Fibroblast of skin of right quadriceps (primary cell): Measurements from ENCODE around the gene CCR5AS.

Experiments used
- DNase-seq: peaks from one replicate; pipeline ENCODE4 v3.0.0-alpha.2; 2013

CCR5AS gene

DNA sequence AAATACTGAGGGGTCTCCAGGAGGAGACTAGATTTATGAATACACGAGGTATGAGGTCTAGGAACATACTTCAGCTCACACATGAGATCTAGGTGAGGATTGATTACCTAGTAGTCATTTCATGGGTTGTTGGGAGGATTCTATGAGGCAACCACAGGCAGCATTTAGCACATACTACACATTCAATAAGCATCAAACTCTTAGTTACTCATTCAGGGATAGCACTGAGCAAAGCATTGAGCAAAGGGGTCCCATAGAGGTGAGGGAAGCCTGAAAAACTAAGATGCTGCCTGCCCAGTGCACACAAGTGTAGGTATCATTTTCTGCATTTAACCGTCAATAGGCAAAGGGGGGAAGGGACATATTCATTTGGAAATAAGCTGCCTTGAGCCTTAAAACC, 31.6 kb downstream of the CCR5AS start:
- DNase-seq = no peak

DNA sequence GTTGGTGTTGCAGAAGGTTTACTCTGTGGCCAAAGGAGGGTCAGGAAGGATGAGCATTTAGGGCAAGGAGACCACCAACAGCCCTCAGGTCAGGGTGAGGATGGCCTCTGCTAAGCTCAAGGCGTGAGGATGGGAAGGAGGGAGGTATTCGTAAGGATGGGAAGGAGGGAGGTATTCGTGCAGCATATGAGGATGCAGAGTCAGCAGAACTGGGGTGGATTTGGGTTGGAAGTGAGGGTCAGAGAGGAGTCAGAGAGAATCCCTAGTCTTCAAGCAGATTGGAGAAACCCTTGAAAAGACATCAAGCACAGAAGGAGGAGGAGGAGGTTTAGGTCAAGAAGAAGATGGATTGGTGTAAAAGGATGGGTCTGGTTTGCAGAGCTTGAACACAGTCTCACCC, 32.1 kb downstream of the CCR5AS start:
- no peak for DNase-seq

DNA sequence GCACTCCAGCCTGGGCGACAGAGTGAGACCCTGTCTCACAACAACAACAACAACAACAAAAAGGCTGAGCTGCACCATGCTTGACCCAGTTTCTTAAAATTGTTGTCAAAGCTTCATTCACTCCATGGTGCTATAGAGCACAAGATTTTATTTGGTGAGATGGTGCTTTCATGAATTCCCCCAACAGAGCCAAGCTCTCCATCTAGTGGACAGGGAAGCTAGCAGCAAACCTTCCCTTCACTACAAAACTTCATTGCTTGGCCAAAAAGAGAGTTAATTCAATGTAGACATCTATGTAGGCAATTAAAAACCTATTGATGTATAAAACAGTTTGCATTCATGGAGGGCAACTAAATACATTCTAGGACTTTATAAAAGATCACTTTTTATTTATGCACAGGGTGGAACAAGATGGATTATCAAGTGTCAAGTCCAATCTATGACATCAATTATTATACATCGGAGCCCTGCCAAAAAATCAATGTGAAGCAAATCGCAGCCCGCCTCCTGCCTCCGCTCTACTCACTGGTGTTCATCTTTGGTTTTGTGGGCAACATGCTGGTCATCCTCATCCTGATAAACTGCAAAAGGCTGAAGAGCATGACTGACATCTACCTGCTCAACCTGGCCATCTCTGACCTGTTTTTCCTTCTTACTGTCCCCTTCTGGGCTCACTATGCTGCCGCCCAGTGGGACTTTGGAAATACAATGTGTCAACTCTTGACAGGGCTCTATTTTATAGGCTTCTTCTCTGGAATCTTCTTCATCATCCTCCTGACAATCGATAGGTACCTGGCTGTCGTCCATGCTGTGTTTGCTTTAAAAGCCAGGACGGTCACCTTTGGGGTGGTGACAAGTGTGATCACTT, 34.1 kb downstream of the CCR5AS start:
- no peak for DNase-seq

DNA sequence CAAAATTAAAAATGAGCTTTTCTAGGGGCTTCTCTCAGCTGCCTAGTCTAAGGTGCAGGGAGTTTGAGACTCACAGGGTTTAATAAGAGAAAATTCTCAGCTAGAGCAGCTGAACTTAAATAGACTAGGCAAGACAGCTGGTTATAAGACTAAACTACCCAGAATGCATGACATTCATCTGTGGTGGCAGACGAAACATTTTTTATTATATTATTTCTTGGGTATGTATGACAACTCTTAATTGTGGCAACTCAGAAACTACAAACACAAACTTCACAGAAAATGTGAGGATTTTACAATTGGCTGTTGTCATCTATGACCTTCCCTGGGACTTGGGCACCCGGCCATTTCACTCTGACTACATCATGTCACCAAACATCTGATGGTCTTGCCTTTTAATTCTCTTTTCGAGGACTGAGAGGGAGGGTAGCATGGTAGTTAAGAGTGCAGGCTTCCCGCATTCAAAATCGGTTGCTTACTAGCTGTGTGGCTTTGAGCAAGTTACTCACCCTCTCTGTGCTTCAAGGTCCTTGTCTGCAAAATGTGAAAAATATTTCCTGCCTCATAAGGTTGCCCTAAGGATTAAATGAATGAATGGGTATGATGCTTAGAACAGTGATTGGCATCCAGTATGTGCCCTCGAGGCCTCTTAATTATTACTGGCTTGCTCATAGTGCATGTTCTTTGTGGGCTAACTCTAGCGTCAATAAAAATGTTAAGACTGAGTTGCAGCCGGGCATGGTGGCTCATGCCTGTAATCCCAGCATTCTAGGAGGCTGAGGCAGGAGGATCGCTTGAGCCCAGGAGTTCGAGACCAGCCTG, 35.1 kb downstream of the CCR5AS start:
- DNase-seq = no peak

DNA sequence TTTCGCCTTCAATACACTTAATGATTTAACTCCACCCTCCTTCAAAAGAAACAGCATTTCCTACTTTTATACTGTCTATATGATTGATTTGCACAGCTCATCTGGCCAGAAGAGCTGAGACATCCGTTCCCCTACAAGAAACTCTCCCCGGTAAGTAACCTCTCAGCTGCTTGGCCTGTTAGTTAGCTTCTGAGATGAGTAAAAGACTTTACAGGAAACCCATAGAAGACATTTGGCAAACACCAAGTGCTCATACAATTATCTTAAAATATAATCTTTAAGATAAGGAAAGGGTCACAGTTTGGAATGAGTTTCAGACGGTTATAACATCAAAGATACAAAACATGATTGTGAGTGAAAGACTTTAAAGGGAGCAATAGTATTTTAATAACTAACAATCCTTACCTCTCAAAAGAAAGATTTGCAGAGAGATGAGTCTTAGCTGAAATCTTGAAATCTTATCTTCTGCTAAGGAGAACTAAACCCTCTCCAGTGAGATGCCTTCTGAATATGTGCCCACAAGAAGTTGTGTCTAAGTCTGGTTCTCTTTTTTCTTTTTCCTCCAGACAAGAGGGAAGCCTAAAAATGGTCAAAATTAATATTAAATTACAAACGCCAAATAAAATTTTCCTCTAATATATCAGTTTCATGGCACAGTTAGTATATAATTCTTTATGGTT, 35.9 kb downstream of the CCR5AS start, which contains the start of gene CCR5:
Gene CCR5, plus strand, starts transcription at position 108 of the 680 bp plus-strand sequence. CDS start 1,957 bp downstream, outside the sequence.
- DNase-seq = no peak

DNA sequence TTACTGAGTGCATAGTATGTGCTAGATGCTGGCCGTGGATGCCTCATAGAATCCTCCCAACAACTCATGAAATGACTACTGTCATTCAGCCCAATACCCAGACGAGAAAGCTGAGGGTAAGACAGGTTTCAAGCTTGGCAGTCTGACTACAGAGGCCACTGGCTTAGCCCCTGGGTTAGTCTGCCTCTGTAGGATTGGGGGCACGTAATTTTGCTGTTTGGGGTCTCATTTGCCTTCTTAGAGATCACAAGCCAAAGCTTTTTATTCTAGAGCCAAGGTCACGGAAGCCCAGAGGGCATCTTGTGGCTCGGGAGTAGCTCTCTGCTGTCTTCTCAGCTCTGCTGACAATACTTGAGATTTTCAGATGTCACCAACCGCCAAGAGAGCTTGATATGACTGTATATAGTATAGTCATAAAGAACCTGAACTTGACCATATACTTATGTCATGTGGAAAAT, 37.2 kb downstream of the CCR5AS start:
- DNase-seq = no peak

DNA sequence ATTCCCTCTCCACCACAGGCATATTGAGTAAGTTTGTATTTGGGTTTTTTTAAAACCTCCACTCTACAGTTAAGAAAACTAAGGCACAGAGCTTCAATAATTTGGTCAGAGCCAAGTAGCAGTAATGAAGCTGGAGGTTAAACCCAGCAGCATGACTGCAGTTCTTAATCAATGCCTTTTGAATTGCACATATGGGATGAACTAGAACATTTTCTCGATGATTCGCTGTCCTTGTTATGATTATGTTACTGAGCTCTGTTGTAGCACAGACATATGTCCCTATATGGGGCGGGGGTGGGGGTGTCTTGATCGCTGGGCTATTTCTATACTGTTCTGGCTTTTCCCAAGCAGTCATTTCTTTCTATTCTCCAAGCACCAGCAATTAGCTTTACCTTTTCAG, 37.7 kb downstream of the CCR5AS start:
- DNase-seq = no peak

GRCh38 chr3:46368569-46368968, 38.3 kb downstream of the CCR5AS start:
- DNase-seq = no peak

DNA sequence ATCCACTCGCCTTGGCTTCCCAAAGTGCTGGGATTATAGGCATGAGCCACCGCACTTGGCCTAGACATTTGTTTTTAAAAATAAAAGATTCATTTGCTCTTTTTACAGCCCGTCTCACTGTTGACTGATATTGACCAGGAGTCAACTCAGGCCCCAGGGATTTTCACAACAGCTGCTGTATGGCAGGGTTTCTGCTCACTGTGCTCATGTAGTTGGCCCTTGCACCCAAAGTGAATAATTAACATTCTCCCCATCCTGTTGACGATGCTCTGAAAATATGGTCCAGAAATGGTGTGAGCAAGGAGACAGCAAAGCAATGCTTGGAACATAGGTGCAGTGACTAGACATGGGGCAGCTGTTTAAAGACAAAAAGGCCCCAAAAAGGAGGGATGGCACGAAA, 39.1 kb downstream of the CCR5AS start:
- DNase-seq = no peak

DNA sequence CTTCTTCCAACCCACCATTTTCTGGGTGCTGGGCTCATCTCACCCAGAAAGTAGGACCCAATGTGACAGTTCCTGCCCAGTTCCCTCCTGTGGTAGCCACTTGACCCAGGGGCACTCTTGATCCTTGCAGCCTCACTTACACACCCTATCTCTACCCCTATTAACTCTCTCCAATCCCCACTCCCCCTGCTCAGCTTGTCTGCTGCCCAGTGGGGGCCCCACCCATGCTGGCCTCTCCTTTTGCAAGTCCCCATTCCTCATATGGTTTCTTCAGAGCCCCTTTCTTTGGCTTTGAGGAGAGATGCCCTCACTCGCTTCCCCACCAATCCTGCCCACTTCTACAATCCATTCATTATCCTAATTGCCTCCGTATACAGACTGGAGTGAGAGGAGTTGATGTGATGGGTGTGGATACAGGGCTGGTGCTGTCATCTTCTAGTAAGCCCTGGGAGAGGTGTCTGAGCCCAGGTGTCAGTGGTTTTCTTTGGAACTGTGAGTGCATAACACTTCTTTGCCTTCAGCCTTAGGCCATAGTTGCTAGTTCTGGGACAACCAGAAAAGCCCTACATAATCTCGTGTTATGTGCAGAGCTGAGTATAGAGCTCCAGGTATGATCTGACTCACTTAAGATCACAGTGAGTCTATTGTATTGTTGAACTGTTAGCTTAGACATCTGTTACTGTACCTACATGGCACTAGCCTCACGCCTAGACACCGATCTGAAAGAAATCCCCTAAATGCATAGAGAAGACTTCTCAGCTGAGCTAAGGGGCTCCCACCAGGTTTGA, 40.9 kb downstream of the CCR5AS start:
- DNase-seq = no peak

- DNase-seq = no peak
These were observed 41.8 kb downstream of the CCR5AS start for GRCh38 chr3:46365041-46365440.

DNA sequence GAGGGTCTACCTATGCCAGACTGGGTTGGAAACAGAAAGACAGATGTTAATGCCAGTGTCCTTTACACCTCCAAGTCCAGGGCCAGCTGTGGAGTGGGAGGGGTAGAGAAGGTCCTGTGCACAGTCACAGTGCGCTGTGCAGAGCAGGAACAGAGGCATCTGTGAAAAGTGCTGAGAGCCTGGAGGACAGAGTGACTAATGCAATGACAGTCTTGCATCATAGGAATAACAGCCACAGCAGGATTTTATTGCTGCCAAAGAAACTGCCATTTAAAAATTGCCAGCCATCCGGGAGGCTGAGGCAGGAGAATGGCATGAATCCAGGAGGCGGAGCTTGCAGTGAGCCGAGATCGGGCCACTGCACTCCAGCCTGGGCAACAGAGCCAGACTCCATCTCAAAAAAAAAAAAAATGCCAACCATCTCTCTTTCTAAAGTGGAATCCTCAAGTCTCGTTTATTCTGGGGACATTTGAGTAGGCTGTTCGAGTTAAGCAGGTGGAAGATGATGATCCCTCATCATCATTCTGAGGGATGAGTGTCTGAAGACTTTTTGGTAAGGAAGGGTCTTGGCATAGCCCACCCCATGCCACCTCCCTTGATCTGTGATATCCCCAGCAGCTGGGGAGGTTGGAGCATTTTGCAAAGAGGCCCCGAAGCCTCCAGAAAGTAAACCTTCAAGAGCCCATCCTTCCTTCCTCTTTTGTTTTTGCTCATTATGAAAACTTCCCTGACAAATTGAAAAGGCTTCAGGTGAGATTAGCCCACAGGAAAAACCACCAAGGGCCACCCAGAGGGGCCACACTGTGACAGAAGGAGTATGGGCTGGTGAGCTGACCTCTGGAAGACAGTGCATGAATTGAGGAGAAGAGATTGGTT, 45.2 kb downstream of the CCR5AS start:
- DNase-seq = peak; percentile 48

- DNase-seq = no peak
These were observed 46.0 kb downstream of the CCR5AS start for GRCh38 chr3:46360907-46361306.

DNA sequence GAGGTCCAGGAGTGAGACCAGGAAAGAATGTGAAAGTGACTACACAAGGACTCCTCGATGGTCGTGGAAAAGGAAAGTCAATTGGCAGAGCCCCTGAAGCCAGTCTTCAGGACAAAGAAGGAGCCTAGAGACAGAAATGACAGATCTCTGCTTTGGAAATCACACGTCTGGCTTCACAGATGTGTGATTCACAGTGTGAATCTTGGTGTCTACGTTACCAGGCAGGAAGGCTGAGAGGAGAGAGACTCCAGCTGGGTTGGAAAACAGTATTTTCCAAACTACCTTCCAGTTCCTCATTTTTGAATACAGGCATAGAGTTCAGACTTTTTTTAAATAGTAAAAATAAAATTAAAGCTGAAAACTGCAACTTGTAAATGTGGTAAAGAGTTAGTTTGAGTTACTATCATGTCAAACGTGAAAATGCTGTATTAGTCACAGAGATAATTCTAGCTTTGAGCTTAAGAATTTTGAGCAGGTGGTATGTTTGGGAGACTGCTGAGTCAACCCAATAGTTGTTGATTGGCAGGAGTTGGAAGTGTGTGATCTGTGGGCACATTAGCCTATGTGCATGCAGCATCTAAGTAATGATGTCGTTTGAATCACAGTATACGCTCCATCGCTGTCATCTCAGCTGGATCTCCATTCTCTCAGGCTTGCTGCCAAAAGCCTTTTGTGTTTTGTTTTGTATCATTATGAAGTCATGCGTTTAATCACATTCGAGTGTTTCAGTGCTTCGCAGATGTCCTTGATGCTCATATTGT, 47.0 kb downstream of the CCR5AS start:
- DNase-seq = peak; percentile 22

DNA sequence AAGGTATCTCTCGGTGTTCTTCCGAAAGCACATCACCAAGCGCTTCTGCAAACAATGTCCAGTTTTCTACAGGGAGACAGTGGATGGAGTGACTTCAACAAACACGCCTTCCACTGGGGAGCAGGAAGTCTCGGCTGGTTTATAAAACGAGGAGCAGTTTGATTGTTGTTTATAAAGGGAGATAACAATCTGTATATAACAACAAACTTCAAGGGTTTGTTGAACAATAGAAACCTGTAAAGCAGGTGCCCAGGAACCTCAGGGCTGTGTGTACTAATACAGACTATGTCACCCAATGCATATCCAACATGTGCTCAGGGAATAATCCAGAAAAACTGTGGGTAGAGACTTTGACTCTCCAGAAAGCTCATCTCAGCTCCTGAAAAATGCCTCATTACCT, 48.4 kb downstream of the CCR5AS start:
- DNase-seq = no peak

- DNase-seq = no peak
These were observed 50.0 kb downstream of the CCR5AS start for GRCh38 chr3:46356909-46357308.

- no peak for DNase-seq
These were observed 50.6 kb downstream of the CCR5AS start for GRCh38 chr3:46356276-46356675.

DNA sequence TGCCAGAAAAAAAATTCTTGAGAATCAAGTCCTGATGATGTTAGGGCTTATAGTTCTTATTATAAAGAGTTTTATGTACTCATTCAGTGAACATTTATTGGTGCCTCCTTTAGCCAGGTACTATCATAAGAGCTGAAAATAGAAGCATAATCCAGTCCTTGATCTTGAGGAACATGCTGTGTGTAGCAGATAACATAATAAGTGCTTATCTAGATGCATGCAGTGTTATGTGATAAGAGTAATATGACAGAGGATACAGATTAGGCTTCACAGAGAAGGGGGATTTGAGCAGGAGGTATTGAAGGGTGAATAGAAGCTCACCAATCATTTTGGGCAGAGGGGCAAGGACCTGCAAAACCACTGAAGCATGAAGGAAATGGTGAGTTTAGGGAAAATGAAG, 51.9 kb downstream of the CCR5AS start:
- no peak for DNase-seq

DNA sequence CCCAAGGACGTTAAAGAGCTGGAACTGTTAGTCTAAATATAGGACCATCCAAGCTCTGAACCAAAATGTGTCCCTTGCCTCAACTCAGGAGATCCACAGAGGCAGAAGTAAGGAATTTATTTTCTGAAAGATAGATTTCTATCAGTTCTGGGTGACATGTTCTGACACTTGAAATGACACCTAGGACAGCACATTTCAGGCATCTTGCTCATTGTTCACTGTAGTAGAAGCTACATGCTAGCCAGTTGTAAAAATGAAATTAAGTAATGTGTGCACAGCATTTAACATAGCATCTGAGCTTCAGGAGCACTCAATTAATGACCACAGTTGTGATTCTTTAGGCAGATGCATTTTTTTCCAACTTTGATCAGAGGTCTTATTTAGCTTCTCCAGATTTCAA, 52.4 kb downstream of the CCR5AS start:
- DNase-seq = no peak

- no peak for DNase-seq
These were observed 53.0 kb downstream of the CCR5AS start, which contains the start of gene CCR2 for GRCh38 chr3:46353647-46354410. Gene CCR2 (plus strand): TSS chr3:46354111. CDS start chr3:46357528, 3,417 bp downstream.
